Activated CD4-positive, alpha-beta T cell treated with anti-CD3 and anti-CD28 coated beads, Interleukin-2, amount 10 ng/mL, durations not matched to agents 7 days and 5 days (primary cell): ENCODE measurements around the gene NBDY. TPM values are rescaled to one million over a fixed set of nuclear protein-coding genes. Genes with fewer than 3 reads are reported as not detected.
A peak's percentile ranks its signal among the peaks of the same experiment; 100 is the strongest.
"Not testable (repeated sequence)": the region's sequence is repeated elsewhere in the genome, so short reads cannot be mapped to it uniquely, and the experiment has no call there.

ENCODE experiments used
- CTCF ChIA-PET: fragments of 350-600 bp; sonication (Branson Sonifier 250); formaldehyde crosslinking; loops from one replicate; lab custom pipeline; 2021; ENCODE audit warnings: antibody characterized with exemption; lab: Charles Lee
- POLR2A ChIA-PET: fragments of 350-600 bp; sonication (Branson Sonifier 250); formaldehyde crosslinking; loops from one replicate; lab custom pipeline; 2021; ENCODE audit warnings: antibody characterized with exemption; lab: Charles Lee
- DNase-seq: peaks from one replicate; pipeline ENCODE4 v3.0.0-alpha.2; 2020
- H3K27ac Mint-ChIP-seq: one replicate; pipeline ENCODE4 v1.8.0; 2021; ENCODE audit warnings: mild to moderate bottlenecking, moderate library complexity, mixed read lengths
- H3K27me3 Mint-ChIP-seq: one replicate; pipeline ENCODE4 v1.8.0; 2021; ENCODE audit warnings: mixed read lengths
- H3K36me3 Mint-ChIP-seq: one replicate; pipeline ENCODE4 v1.8.0; 2021; ENCODE audit warnings: low read depth, mixed read lengths
- H3K4me1 Mint-ChIP-seq: one replicate; pipeline ENCODE4 v1.8.0; 2021; ENCODE audit warnings: mixed read lengths
- H3K4me3 Mint-ChIP-seq: one replicate; pipeline ENCODE4 v1.8.0; 2021; ENCODE audit warnings: mild to moderate bottlenecking, moderate library complexity, mixed read lengths
- H3K9me3 Mint-ChIP-seq: one replicate; pipeline ENCODE4 v1.8.0; 2021; ENCODE audit warnings: mixed read lengths
- total RNA-seq, 2 experiments: library from RNA; stranded (reverse); gene quantifications; one replicate each; pipeline ENCODE4 v1.2.3, GENCODE V29; 2021

Gene NBDY
- total RNA-seq, 2 experiments from 2014 or later, result 41.1 to 44.2 TPM

DNA sequence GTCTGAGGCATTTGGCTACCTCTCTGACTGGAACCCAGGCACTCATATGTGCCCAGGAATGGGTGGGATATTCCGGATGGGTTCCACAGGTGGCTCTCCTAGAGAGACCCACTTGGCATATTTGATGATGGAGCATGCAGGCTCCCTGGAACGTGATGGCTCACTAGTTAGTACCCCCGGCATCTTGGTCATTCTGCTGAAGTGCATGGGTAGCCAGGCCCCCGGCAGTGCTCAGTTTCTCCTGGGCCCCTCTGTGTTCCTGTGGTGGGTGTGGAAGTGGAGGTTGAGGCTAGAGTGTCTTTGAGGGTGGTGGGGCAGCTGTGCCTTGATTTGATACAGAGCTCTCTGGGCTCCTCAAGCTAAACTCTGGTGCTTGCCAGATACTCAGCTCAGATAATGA is 29.4 kb downstream of the NBDY start:
- ChIA-PET CTCF (no interaction called here), POLR2A (no interaction called here)
- H3K4me1 Mint-ChIP-seq, result peaks cover 56% of the 10 kb centered on the region
- peaks cover 19% of the 10 kb centered on the region for H3K36me3 Mint-ChIP-seq
- peak overlapping the region; percentile 66 for H3K27ac Mint-ChIP-seq
- H3K4me3 Mint-ChIP-seq, result no peak overlapping the region
- no peak for DNase-seq
- no peaks in the 10 kb centered on the region for H3K9me3 Mint-ChIP-seq
- H3K27me3 Mint-ChIP-seq, result no peaks in the 10 kb centered on the region

DNA sequence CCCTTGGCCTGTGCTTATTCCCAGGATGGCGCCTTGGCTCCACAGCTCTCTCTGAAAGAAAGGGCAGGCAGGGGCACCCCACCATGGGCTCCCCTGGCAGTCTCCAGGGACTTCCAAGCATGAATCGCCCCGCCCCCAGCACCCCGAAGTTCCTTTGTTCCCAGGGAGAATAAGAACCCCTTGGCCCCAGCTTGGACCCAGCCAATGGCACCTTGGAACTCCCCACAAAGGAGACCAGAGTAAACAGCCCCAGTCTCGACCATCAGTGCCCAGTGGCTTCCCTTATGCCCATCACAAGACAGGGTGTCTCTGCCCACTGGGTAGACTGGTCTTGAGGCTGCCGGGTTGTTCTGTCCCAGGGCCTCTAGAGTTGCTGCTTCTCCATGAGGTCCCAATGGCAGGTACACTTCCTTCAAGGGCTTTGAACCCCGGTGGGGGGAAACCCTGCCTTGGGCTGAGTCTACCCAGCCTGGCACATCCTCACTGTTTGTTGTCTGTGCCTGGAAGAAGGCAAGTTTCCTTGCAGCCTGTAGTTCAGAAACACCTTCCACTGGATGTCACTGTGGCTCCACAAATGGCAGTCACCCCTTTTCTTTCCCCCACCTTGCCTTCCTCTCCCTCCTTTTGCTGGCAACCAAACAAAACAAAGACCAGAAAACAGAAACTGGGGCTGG is 30.8 kb downstream of the NBDY start:
- POLR2A ChIA-PET, result no interaction called here
- Mint-ChIP-seq H3K36me3 (peaks cover 11% of the 10 kb centered on the region), H3K27me3 (no peaks in the 10 kb centered on the region), H3K4me1 (peaks cover 60% of the 10 kb centered on the region), H3K9me3 (no peaks in the 10 kb centered on the region), H3K27ac (peak overlapping the region; percentile 68), H3K4me3 (no peak overlapping the region)
- CTCF ChIA-PET, result no interaction called here
- peak; percentile 46 for DNase-seq

DNA sequence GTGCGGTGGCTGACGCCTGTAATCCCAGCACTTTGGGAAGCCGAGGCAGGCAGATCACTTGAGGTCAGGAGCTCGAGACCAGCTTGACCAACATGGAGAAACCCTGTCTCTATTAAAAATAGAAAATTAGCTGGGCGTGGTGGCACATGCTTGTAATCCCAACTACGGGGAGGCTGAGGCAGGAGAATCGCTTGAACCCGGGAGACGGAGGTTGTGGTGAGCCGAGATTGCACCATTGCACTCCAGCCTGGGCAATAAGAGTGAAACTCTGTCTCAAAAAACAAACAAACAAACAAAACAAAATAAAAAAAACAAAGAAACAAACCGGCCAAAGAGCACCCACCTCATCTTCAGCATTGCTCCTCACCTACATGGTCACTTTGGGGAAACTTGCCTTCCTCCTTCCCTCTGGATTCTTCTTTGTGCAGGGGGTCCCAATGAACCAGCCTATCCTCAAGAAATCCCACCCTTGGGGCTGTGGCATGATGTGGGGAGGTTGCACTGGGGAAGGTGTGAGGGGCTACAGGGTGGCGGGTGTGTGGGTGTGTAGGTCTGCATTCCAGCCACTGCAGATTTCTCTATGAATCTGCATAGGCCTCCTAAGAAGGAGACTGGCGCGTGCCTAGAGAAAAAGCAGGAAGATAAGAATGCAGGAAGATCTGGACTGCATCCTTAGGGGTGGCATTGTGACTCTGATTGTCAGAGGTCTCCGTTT is 31.5 kb downstream of the NBDY start:
- H3K27me3 Mint-ChIP-seq, H3K9me3 Mint-ChIP-seq, DNase-seq, H3K36me3 Mint-ChIP-seq, POLR2A ChIA-PET, CTCF ChIA-PET, H3K4me3 Mint-ChIP-seq: not testable (repeated sequence)
- Mint-ChIP-seq H3K4me1 (peaks cover 67% of the 10 kb centered on the region), H3K27ac (peak overlapping the region; percentile 68)

DNA sequence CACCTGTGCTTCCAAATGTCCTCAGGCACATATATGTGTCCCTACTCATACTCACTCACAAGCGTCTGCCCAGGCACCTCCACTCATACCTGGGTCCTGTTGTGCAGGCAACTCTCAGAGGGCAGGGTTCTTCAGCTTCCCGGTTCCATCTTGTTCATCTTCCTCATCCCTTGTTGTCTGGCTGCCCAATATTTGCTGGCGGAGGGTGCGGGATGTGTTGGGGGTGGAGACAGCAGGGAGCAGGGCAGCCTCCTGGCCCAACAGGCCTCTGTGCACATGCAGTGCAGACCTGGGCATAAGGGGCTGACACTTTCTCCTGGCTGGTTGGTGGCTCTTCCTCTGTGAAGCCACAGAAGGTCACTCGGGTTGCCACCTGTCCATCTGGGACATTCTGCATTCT is 32.1 kb downstream of the NBDY start:
- no peaks in the 10 kb centered on the region for H3K9me3 Mint-ChIP-seq
- no peaks in the 10 kb centered on the region for H3K27me3 Mint-ChIP-seq
- ChIA-PET POLR2A (no interaction called here), CTCF (no interaction called here)
- peak overlapping the region; percentile 96 for H3K27ac Mint-ChIP-seq
- H3K4me3 Mint-ChIP-seq, result no peak overlapping the region
- no peak for DNase-seq
- H3K4me1 Mint-ChIP-seq, result peaks cover 73% of the 10 kb centered on the region
- peaks cover 9% of the 10 kb centered on the region for H3K36me3 Mint-ChIP-seq

DNA sequence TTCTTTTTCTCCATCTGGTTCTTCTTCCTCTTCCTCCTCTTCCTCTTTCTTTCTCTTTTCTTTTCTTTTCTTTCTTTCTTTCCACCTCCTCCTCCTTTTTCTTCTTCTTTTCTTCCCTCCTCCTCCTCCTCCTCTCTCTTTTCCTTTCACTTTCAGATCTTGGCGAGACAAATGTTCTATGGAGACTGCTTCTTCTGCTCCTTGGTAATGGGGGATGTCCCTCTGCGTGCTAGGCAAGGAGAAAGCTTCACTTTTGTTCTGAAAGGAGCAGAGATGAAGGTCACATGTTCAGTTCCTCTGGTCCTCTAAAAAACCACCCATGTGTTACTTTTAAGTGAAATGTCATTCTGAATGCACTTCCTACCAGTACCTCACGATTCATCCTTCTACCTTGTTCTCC is 33.2 kb downstream of the NBDY start:
- H3K4me1 Mint-ChIP-seq, result peaks cover 72% of the 10 kb centered on the region

DNA sequence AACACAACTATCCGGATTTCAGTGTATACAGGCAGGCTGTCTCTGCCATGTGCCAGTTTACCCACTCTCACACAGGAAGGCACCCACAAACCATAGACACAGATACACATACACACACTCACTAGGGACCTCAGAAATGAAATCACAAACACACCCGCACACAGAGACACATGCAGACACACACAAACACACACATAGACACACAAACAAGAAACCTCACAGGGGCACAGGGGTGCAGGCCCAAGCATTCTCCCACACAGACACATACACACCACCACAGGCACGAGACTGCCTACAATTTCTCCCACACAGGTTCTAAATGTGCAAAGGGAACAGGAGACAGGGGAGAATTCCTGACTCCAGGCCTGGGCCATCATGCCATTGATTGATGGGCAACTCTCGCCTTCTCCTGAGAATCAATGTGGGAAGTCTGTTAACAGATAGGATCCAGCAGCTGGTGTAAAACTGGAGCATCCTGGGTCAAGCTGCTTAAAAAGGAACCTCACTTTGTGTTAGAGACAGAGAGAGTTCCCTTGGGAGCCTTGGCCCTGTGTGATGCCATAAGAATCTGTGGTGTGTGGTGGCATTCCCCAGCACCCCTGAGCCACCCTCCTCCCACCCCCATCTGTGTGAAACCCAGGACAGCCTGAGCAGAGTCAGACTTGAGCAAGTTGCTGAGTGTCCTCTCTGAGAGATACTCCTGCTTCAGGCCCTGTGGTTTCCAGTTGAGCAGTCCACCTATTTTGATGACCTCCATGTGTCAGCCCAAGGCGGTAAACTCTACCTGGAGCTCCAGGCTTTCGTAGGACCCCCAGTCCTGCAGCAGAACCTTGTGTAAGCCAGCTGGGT is 33.9 kb downstream of the NBDY start:
- Mint-ChIP-seq H3K36me3 (peaks cover 9% of the 10 kb centered on the region), H3K9me3 (no peaks in the 10 kb centered on the region), H3K4me3 (peak overlapping the region; percentile 77), H3K4me1 (peaks cover 65% of the 10 kb centered on the region), H3K27ac (peak overlapping the region; percentile 96), H3K27me3 (no peaks in the 10 kb centered on the region)
- POLR2A ChIA-PET, result no interaction called here
- CTCF ChIA-PET, result interaction anchor here (1.0 to 2.1 kb wide), 2 partner anchors 17 to 31 kb away, joined by 3 to 5 read pairs; no protein-coding TSS in a partner anchor
- DNase-seq, result no peak

More for the DNA sequence above, 33.2 kb downstream of the NBDY start:
- ChIA-PET POLR2A (no interaction called here), CTCF (no interaction called here)
- peak overlapping the region; percentile 96 for H3K27ac Mint-ChIP-seq
- DNase-seq, result peak; percentile 29
- no peaks in the 10 kb centered on the region for H3K27me3 Mint-ChIP-seq
- H3K4me3 Mint-ChIP-seq, result peak overlapping the region; percentile 77
- no peaks in the 10 kb centered on the region for H3K9me3 Mint-ChIP-seq
- H3K36me3 Mint-ChIP-seq, result peaks cover 9% of the 10 kb centered on the region

DNA sequence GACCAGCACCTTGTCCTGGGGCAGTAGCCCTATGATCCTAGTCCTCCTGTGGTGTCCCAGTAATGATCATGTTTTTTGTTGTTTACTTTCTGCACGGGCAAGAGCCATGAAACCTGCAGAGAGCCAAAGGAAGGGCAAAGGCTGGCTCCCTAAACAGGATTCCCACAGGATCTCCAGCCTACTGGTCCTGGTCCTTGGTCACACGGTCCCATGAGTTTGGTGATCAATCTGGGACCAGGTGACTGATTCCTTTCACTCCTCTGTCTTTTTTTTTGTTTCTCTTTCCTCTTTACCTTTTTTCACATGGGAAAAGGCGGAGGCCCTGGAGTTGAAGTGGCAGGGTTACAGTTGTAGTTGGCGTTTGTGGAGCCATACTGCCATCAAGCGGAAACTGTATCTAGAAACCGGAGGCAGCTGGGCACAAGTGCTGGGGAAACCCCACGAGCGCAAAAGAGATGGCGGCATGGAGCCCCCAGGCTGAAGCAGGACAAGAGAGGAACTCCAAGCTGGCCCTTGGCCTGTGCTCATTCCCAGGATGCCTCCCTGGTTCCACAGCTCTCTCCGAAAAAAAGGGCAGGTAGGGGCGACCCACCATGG is 34.6 kb downstream of the NBDY start:
- peak overlapping the region; percentile 75 for H3K4me3 Mint-ChIP-seq
- peaks cover 9% of the 10 kb centered on the region for H3K36me3 Mint-ChIP-seq
- CTCF ChIA-PET, result interaction anchor here (0.5 to 2.1 kb wide), 10 partner anchors 18 to 230 kb away, joined by 3 to 9 read pairs (median 4); partner anchors contain the start of gene NBDY
- no peaks in the 10 kb centered on the region for H3K9me3 Mint-ChIP-seq
- H3K27me3 Mint-ChIP-seq, result no peaks in the 10 kb centered on the region
- DNase-seq, result peak; percentile 21
- POLR2A ChIA-PET, result no interaction called here
- peaks cover 62% of the 10 kb centered on the region for H3K4me1 Mint-ChIP-seq
- H3K27ac Mint-ChIP-seq, result peak overlapping the region; percentile 96

DNA sequence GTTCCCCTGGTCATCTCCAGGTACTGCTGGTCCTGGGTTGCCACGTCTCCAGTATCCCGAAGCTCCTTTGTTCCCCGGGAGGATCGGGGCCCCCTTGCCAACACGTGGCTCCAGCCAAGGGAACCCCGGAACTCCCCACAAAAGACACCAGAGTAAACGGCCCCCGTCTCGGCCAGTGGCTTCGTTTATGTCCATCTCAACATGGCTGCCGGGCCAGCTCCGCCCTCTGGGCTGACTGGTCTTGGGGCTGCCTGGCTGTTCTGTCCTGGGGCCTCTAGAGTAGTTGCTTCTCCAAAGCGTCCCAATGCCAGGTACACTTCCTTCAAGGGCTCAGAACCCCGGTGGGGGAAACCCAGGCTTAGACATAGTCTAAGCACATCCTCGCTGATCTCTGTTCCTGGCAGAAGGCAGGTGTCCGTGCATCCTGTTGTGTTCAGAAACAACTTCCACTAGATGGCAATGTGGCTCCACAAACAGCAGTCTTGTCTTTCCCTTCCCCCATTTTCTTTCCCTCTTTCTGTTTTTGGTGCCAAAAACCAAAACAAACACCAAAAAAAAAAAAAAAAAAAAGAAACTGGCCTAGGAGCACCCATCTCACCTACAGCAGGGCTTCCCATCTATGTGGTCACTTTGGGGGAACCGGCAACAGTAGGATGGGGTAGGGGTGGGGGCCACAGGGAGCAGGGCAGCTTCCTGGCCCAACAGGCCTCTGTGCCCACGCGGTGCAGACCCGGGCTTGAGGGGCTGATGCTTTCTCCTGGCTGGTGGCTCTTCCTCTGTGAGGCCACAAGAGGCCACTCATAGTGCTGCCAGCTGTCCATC is 35.3 kb downstream of the NBDY start:
- no peaks in the 10 kb centered on the region for H3K27me3 Mint-ChIP-seq
- H3K27ac Mint-ChIP-seq, result peak overlapping the region; percentile 96
- ChIA-PET CTCF (interaction anchor here (0.5 to 2.1 kb wide), 12 partner anchors 17 to 1815 kb away, joined by 3 to 9 read pairs (median 4); partner anchors contain the start of gene NBDY), POLR2A (interaction anchor here (0.6 kb wide), 1 partner anchor 403 kb away, joined by 4 read pairs; no protein-coding TSS in a partner anchor)
- H3K36me3 Mint-ChIP-seq, result peaks cover 9% of the 10 kb centered on the region
- DNase-seq, result peak; percentile 83
- H3K4me1 Mint-ChIP-seq, result peaks cover 62% of the 10 kb centered on the region
- no peaks in the 10 kb centered on the region for H3K9me3 Mint-ChIP-seq
- H3K4me3 Mint-ChIP-seq, result peak overlapping the region; percentile 75

DNA sequence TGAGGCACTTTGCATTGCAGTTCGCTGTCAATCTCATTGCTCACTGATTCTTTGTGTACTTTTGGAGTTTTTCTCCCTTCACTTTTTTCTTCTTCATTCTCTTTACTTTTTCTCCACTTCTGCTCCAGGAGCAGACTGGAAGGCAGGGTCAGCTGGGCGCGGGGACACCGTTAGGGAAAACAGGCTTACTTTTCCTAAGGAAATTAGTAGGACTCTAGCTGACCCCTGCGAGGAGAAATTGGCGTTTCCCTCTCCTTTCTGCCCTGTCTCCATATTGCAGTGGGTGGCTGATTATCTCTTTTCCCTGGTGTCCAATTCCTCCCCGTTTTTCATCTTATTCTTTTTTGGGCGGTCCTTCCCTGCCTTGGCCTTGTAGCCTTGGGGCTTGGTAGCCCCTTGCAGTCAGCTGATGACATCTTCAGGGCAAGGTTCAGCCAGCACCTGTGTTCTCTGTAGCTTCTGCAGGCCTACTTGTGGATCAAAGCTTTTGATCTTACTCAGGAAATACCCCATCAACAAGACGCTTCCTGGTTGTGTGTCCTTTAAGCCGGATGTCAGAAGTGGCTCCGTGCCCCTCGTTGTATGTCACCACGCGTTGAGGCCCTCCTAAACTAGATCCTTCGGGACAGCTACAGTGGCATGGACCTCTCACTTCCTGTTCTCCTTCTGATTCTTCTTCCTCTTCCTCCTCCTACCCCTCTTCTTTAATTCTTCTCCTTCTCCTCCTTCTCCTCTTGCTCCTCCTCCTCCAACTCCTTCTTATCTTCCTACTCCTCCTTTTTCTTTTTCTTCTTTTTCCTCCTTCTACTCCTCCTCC is 36.1 kb downstream of the NBDY start:
- CTCF ChIA-PET, result interaction anchor here (0.6 to 2.1 kb wide), 4 partner anchors 16 to 229 kb away, joined by 3 to 5 read pairs (median 4); no protein-coding TSS in a partner anchor
- POLR2A ChIA-PET, result interaction anchor here (0.7 kb wide), 1 partner anchor 21 kb away, joined by 3 read pairs; no protein-coding TSS in a partner anchor
- peaks cover 60% of the 10 kb centered on the region for H3K4me1 Mint-ChIP-seq

DNA sequence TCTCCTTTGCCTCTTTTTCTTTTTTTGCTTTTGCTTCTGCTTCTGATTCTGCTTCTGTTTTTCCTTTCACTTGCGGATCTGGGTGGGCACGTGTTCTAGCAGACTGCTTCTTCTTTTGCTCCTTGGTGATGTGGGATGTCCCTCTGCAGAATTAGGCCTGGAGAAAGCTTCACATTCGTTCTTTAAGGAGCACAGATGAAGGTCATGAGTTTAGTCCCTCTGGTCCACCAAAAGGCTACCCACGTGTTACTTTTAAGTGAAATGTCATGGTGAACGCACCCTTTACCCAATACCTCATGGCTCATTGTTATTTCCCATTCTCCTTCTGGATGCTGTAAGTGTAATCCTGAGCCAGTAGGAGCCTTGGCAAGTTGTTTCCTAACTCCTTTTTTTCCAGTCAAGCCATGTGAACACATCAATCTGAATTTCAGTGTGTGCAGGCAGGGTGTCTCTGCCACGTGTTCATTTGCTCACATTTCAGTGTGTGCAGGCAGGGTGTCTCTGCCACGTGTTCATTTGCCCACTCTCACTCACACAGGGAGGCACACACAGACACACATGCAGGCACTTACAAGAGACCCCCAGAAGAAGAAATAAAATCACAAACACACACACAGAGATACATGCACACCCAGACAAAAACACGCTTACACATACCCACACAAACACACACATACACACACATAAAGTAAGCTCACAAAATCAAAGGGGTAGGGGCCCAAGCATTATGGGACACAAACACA is 36.9 kb downstream of the NBDY start:
- Mint-ChIP-seq H3K27ac (peak overlapping the region; percentile 96), H3K36me3 (peaks cover 9% of the 10 kb centered on the region), H3K4me1 (peaks cover 54% of the 10 kb centered on the region), H3K27me3 (no peaks in the 10 kb centered on the region), H3K4me3 (peak overlapping the region; percentile 75), H3K9me3 (no peaks in the 10 kb centered on the region)
- POLR2A ChIA-PET, result interaction anchor here (0.7 kb wide), 1 partner anchor 20 kb away, joined by 3 read pairs; no protein-coding TSS in a partner anchor
- CTCF ChIA-PET, result interaction anchor here (1.8 kb wide), 1 partner anchor 17 kb away, joined by 6 read pairs; no protein-coding TSS in a partner anchor
- peak; percentile 15 for DNase-seq

More for the DNA sequence above, 36.1 kb downstream of the NBDY start:
- Mint-ChIP-seq H3K36me3 (peaks cover 9% of the 10 kb centered on the region), H3K27me3 (no peaks in the 10 kb centered on the region), H3K9me3 (no peaks in the 10 kb centered on the region), H3K27ac (peak overlapping the region; percentile 96), H3K4me3 (peak overlapping the region; percentile 75)
- DNase-seq, result peak; percentile 21
